Vagina (tissue), 2 donors: ENCODE results near the gene USP12. TPM values are rescaled to one million over a fixed set of nuclear protein-coding genes. Genes with fewer than 3 reads are reported as not detected.

Source experiments
- DNase-seq, 2 donors: peaks; one replicate each; pipeline ENCODE4 v3.0.0-alpha.2; 2017; ENCODE audit errors: extremely low spot score in 2 of 2
- H3K27ac ChIP-seq: fragments of 200-600 bp; sonication (generic); one replicate; pipeline ENCODE4 v1.5.1; 2019
- H3K27me3 ChIP-seq: fragments of 200-600 bp; sonication (generic); one replicate; pipeline ENCODE4 v1.5.1; 2019
- H3K36me3 ChIP-seq, 2 donors: fragments of 200-600 bp; sonication (generic); one replicate each; pipeline ENCODE4 v1.5.1; 2017 to 2019
- H3K4me1 ChIP-seq: fragments of 200-600 bp; sonication (generic); one replicate; pipeline ENCODE4 v1.5.1; 2019
- H3K4me3 ChIP-seq, 2 donors: fragments of 200-600 bp; sonication (generic); 1 replicate in 1 of 2; 2 replicates in 1 of 2; pipeline ENCODE4 v1.5.1; 2016 to 2019
- H3K9me3 ChIP-seq: fragments of 200-600 bp; sonication (generic); one replicate; pipeline ENCODE4 v1.5.1; 2019
- CTCF ChIP-seq, 3 experiments: fragments of 450-650 bp in 2 of 3; fragments of 200-600 bp in 1 of 3; sonication (generic) in 1 of 3; IDR thresholded peaks; one replicate each; pipeline ENCODE4 v1.5.1; 2017 to 2019; ENCODE audit warnings: antibody characterized with exemption in 3 of 3, mild to moderate bottlenecking in 2 of 3, moderate library complexity in 2 of 3
- POLR2A ChIP-seq, 2 donors: fragments of 450-650 bp; IDR thresholded peaks; one replicate each; pipeline ENCODE4 v1.6.1; 2017; ENCODE audit warnings: antibody characterized with exemption in 2 of 2, mild to moderate bottlenecking in 2 of 2, moderate library complexity in 2 of 2
- POLR2AphosphoS5 ChIP-seq, 2 donors: sonication (generic); formaldehyde crosslinking; IDR thresholded peaks; one replicate each; pipeline ENCODE4 v1.9.0; 2017; ENCODE audit warnings: antibody characterized with exemption in 2 of 2, mild to moderate bottlenecking in 2 of 2, low read depth in 1 of 2; ENCODE audit not compliant: insufficient read depth in 1 of 2
- intact Hi-C: fragments of 100-400 bp; cut with DNase I; formaldehyde crosslinking; loops from one replicate; pipeline ENCODE4 v1.15.1; 2023
- total RNA-seq: library from RNA; depleted of rRNA; stranded (reverse); fragments of >200 nt; gene quantifications from one replicate; pipeline ENCODE4 v1.2.3, GENCODE V29; 2016

Gene USP12
- total RNA-seq, 1 donor from 2014 or later = 20.9 TPM

- no peaks in the 10 kb centered on the region for H3K27me3 ChIP-seq
- DNase-seq = no peak
Observed at GRCh38 chr13:27174766-27175455, 3.3 kb upstream of the USP12 start.

GRCh38 chr13:27172495-27172842, 858 bp upstream of the USP12 start:
- Histone ChIP-seq H3K9me3 (no peaks in the 10 kb centered on the region), H3K4me3 (peak overlapping the region; percentile 76 to 98), H3K36me3 (no peaks in the 10 kb centered on the region), H3K4me1 (peaks cover 31% of the 10 kb centered on the region), H3K27me3 (no peaks in the 10 kb centered on the region), H3K27ac (peak overlapping the region; percentile 96)
- TF ChIP-seq POLR2A (IDR thresholded peaks at IDR 0.05) (no peak), POLR2AphosphoS5 (IDR thresholded peaks at IDR 0.05; ENCODE audit: insufficient read depth in 1 of 2, low read depth in 1 of 2) (no peak), CTCF (IDR thresholded peaks at IDR 0.05) (no peak)
- no peak for DNase-seq
- intact Hi-C loops = loop anchor here (5.0 kb wide), 2 partner anchors 80 to 100 kb away; partner anchors contain the start of genes RASL11A and RPL21

More at GRCh38 chr13:27174766-27175455, 3.3 kb upstream of the USP12 start:
- H3K27ac ChIP-seq = no peak overlapping the region
- peaks cover 7% of the 10 kb centered on the region for H3K4me1 ChIP-seq
- TF ChIP-seq POLR2AphosphoS5 (IDR thresholded peaks at IDR 0.05; ENCODE audit: insufficient read depth in 1 of 2, low read depth in 1 of 2) (no peak), CTCF (IDR thresholded peaks at IDR 0.05) (no peak), POLR2A (IDR thresholded peaks at IDR 0.05) (no peak)
- H3K9me3 ChIP-seq = no peaks in the 10 kb centered on the region
- intact Hi-C loops = loop anchor here (5.0 kb wide), 2 partner anchors 77 to 97 kb away; partner anchors contain the start of genes RASL11A and RPL21
- H3K4me3 ChIP-seq = no peak overlapping the region
- no peaks in the 10 kb centered on the region for H3K36me3 ChIP-seq

GRCh38 chr13:27171827-27172494, 350 bp upstream of the USP12 start:
- intact Hi-C loops = loop anchor here (5.0 kb wide), 2 partner anchors 80 to 100 kb away; partner anchors contain the start of genes RASL11A and RPL21
- DNase-seq = no peak
- Histone ChIP-seq H3K4me1 (peaks cover 33% of the 10 kb centered on the region), H3K36me3 (no peaks in the 10 kb centered on the region), H3K9me3 (no peaks in the 10 kb centered on the region), H3K27ac (peak overlapping the region; percentile 96), H3K4me3 (peak overlapping the region; percentile 76 to 98), H3K27me3 (no peaks in the 10 kb centered on the region)
- TF ChIP-seq CTCF (IDR thresholded peaks at IDR 0.05) (no peak), POLR2A (IDR thresholded peaks at IDR 0.05) (no peak), POLR2AphosphoS5 (IDR thresholded peaks at IDR 0.05; ENCODE audit: insufficient read depth in 1 of 2, low read depth in 1 of 2) (peak in 1 of 2 donors; percentile 71)

- no peak for DNase-seq
- Histone ChIP-seq H3K27ac (peak overlapping the region; percentile 94), H3K36me3 (no peaks in the 10 kb centered on the region), H3K9me3 (no peaks in the 10 kb centered on the region), H3K4me1 (peaks cover 36% of the 10 kb centered on the region), H3K27me3 (no peaks in the 10 kb centered on the region), H3K4me3 (peak overlapping the region; percentile 76 to 98)
- TF ChIP-seq POLR2A (IDR thresholded peaks at IDR 0.05) (no peak), POLR2AphosphoS5 (IDR thresholded peaks at IDR 0.05; ENCODE audit: insufficient read depth in 1 of 2, low read depth in 1 of 2) (peak in 1 of 2 donors; percentile 14)
- intact Hi-C loops = loop anchor here (5.0 kb wide), 2 partner anchors 82 to 102 kb away; partner anchors contain the start of genes RASL11A and RPL21
Observed at GRCh38 chr13:27170516-27171243, 931 bp downstream of the USP12 start.

- Histone ChIP-seq H3K9me3 (no peaks in the 10 kb centered on the region), H3K4me1 (peaks cover 41% of the 10 kb centered on the region), H3K27ac (peak overlapping the region; percentile 94), H3K27me3 (no peaks in the 10 kb centered on the region), H3K4me3 (peak overlapping the region; percentile 76 to 98), H3K36me3 (no peaks in the 10 kb centered on the region)
- DNase-seq = no peak
- intact Hi-C loops = loop anchor here (5.0 kb wide), 2 partner anchors 82 to 102 kb away; partner anchors contain the start of genes RASL11A and RPL21
- peak in 1 of 3 experiments; percentile 14 for TF ChIP-seq CTCF (IDR thresholded peaks at IDR 0.05)
- TF ChIP-seq POLR2AphosphoS5 (IDR thresholded peaks at IDR 0.05; ENCODE audit: insufficient read depth in 1 of 2, low read depth in 1 of 2) = no peak
Observed at GRCh38 chr13:27170221-27170515, 1.4 kb downstream of the USP12 start.
